ENCODE data around the gene IL1R2. TPM values are rescaled to one million over a fixed set of nuclear protein-coding genes. Genes with fewer than 3 reads are reported as not detected.

IL1R2 gene
- total and polyA plus RNA-seq, 2 of the 8 experiments (the other 6 are each of a cell fraction or from before 2014, with no cell fraction given): 0.06 TPM; not detected in 1

- POLR2A ChIA-PET (ENCODE audit: partially characterized antibody): no interaction called here
- no peak for FAIRE-seq
- 68% methylated on average over 3 of the region's 3 CpGs; no CpG with 5 or more reads in 1 of the 2 experiments for WGBS, 2 experiments (ENCODE audit: extremely low coverage in 1 of 2, insufficient coverage in 1 of 2, insufficient read length in 1 of 2, insufficient replicate concordance in 2 of 2, low coverage in 1 of 2, low lambda C conversion rate in 2 of 2, missing lambda C conversion rate in 1 of 2)
- TF ChIP-seq USF2 (IDR thresholded peaks at IDR 0.05; ENCODE audit: low read length): no peak
- TF ChIP-seq HDAC6 (IDR thresholded peaks at IDR 0.05; ENCODE audit: low read depth, low read length): no peak
- no peak for TF ChIP-seq SUZ12 (IDR thresholded peaks at IDR 0.05; ENCODE audit: low read length)
- TF ChIP-seq KDM1A (IDR thresholded peaks at IDR 0.05; ENCODE audit: borderline replicate concordance, low read length): no peak
- TF ChIP-seq TCF12 (IDR thresholded peaks at IDR 0.05; ENCODE audit: low read depth, low read length): no peak
- TF ChIP-seq MAX (IDR thresholded peaks at IDR 0.05): no peak
- TF ChIP-seq TAF7 (optimal IDR thresholded peaks at IDR 0.05; ENCODE audit: borderline replicate concordance, low read depth, low read length): no peak
- TF ChIP-seq CEBPB (IDR thresholded peaks at IDR 0.05; ENCODE audit: low read depth, low read length): no peak
- no peak for TF ChIP-seq KDM5A (IDR thresholded peaks at IDR 0.05; ENCODE audit: low read length)
- no peak for TF ChIP-seq E2F6 (IDR thresholded peaks at IDR 0.05)
- TF ChIP-seq RBBP5 (IDR thresholded peaks at IDR 0.05; ENCODE audit: borderline replicate concordance, low read depth, low read length): no peak
- no peak for TF ChIP-seq CTBP2 (IDR thresholded peaks at IDR 0.05; ENCODE audit: borderline replicate concordance, insufficient read depth, insufficient read length, low read length)
- TF ChIP-seq JUND (IDR thresholded peaks at IDR 0.05; ENCODE audit: low read length): no peak
Measured at GRCh38 chr2:102040229-102040628, 48.5 kb downstream of the IL1R2 start.

More at GRCh38 chr2:102040229-102040628, 48.5 kb downstream of the IL1R2 start:
- Histone ChIP-seq H4K91ac (replicated peaks; ENCODE audit: insufficient read length, low read length) (no peak overlapping the region), H3K27me3 (replicated peaks in 1 of 4; ENCODE audit: control insufficient read depth in 3 of 4, extremely low read depth in 1 of 4, insufficient read depth in 3 of 4, low read length in 3 of 4) (no peaks in the 10 kb centered on the region), H3K9me3 (ENCODE audit: insufficient read depth in 2 of 2, low read depth in 1 of 2, low read length in 1 of 2) (no peaks in the 10 kb centered on the region), H3K23ac (ENCODE audit: insufficient read length) (no peak overlapping the region), H3K36me3 (ENCODE audit: control insufficient read depth in 2 of 4, insufficient read depth in 4 of 4, low read length in 3 of 4) (no peaks in the 10 kb centered on the region), H3K14ac (ENCODE audit: insufficient read length) (no peak overlapping the region), H2BK120ac (replicated peaks; ENCODE audit: low read depth, low read length) (no peak overlapping the region), H3K56ac (replicated peaks; ENCODE audit: insufficient read length, low read depth, low read length) (no peak overlapping the region), H3K4me1 (replicated peaks in 1 of 4; ENCODE audit: control insufficient read depth in 3 of 4, insufficient read depth in 4 of 4, low read length in 3 of 4) (no peaks in the 10 kb centered on the region), H2BK20ac (ENCODE audit: low read length) (no peak overlapping the region), H3K4me2 (ENCODE audit: insufficient read depth in 1 of 2, low read depth in 2 of 2, low read length in 2 of 2) (no peak overlapping the region), H2BK5ac (ENCODE audit: low read depth, low read length) (no peak overlapping the region), H2BK15ac (ENCODE audit: low read length) (no peak overlapping the region), H3K4ac (replicated peaks; ENCODE audit: insufficient read length, low read depth, low read length) (no peak overlapping the region), H4K8ac (ENCODE audit: extremely low read depth, insufficient read depth, low read length) (no peak overlapping the region), H4K20me1 (replicated peaks in 1 of 2; ENCODE audit: control insufficient read depth in 1 of 2, insufficient read depth in 2 of 2, low read length in 2 of 2) (no peaks in the 10 kb centered on the region), H2AK5ac (ENCODE audit: low read depth, low read length) (no peak overlapping the region), H3K18ac (ENCODE audit: extremely low read depth, low read length) (no peak overlapping the region), H2BK12ac (ENCODE audit: low read depth, low read length) (no peak overlapping the region), H3K79me1 (ENCODE audit: low read depth, low read length) (no peaks in the 10 kb centered on the region), H3K23me2 (ENCODE audit: low read depth, low read length) (no peaks in the 10 kb centered on the region), H3K27ac (ENCODE audit: low read depth, low read length) (no peak overlapping the region), H3K9ac (replicated peaks in 1 of 4; ENCODE audit: extremely low read depth in 1 of 4, low read depth in 3 of 4, low read length in 3 of 4) (no peak overlapping the region), H3K4me3 (ENCODE audit: extremely low read depth in 1 of 4, insufficient read depth in 2 of 4, low read depth in 3 of 4, low read length in 4 of 4) (no peak overlapping the region), H4K5ac (ENCODE audit: insufficient read length, low read depth, low read length) (no peak overlapping the region), H3K79me2 (ENCODE audit: control insufficient read depth in 1 of 2, insufficient read depth in 2 of 2, low read length in 2 of 2) (no peaks in the 10 kb centered on the region), H2AFZ (ENCODE audit: low read length) (no peak overlapping the region)
- CTCF ChIA-PET (ENCODE audit: partially characterized antibody): interaction anchor here (0.7 to 2.0 kb wide), 3 partner anchors 34 to 137 kb away, joined by 3 to 5 read pairs (median 3); no protein-coding TSS in a partner anchor
- no peak for DNase-seq (ENCODE audit: low read depth in 1 of 2, low spot score in 2 of 2)
